HEK293 (cell line): ENCODE measurements around the gene POGZ.

Source experiments
- CTCF ChIA-PET: fragments of 350-600 bp; formaldehyde crosslinking; extraction: SDS; loops from one replicate; lab custom pipeline; 2021; ENCODE audit warnings: antibody characterized with exemption; lab: Yijun Ruan, JAX
- POLR2A ChIA-PET: fragments of 300-600 bp; formaldehyde crosslinking; extraction: SDS; loops from one replicate; lab custom pipeline; 2020; ENCODE audit warnings: antibody characterized with exemption, inconsistent platforms; lab: Yijun Ruan, JAX
- H3K27ac ChIP-seq: fragments of 200-500 bp; sonication (Bioruptor generic); 2 replicates; pipeline ENCODE4 v1.5.1; 2014; ENCODE audit warnings: low read depth, low read length, control low read depth, inconsistent platforms; ENCODE audit errors: extremely low read depth
- H3K36me3 ChIP-seq, 2 experiments: fragments of 200-500 bp in 1 of 2; sonication (Bioruptor generic) in 1 of 2; 1 replicate in 1 of 2; 2 replicates in 1 of 2; pipeline ENCODE4 v1.5.1; 2014 to 2017; ENCODE audit warnings: inconsistent platforms in 2 of 2, low read length in 2 of 2; ENCODE audit not compliant: control insufficient read depth in 2 of 2, insufficient read depth in 1 of 2
- H3K4me1 ChIP-seq: fragments of 200-500 bp; sonication (Bioruptor generic); 2 replicates; pipeline ENCODE4 v1.5.1; 2014; ENCODE audit warnings: mild to moderate bottlenecking, low read length, inconsistent platforms; ENCODE audit not compliant: control insufficient read depth, insufficient read depth
- H3K4me3 ChIP-seq: 2 replicates; pipeline ENCODE4 v1.5.1; 2011; ENCODE audit warnings: low read depth, mild to moderate bottlenecking, control low read depth, low read length, moderate library complexity
- H3K9me3 ChIP-seq: fragments of 200-500 bp; sonication (Bioruptor generic); 2 replicates; pipeline ENCODE4 v1.5.1; 2014; ENCODE audit warnings: low read depth, low read length, inconsistent platforms; ENCODE audit not compliant: control insufficient read depth, insufficient read depth
- EGR2 ChIP-seq: fragments of 450-650 bp; formaldehyde crosslinking; IDR thresholded peaks from 2 replicates; pipeline ENCODE4 v1.5.1; 2016; ENCODE audit warnings: low read depth, missing biosample characterization, missing genetic modification characterization
- FEZF1 ChIP-seq: fragments of 450-650 bp; formaldehyde crosslinking; IDR thresholded peaks from 2 replicates; pipeline ENCODE4 v1.5.1; 2016; ENCODE audit warnings: missing biosample characterization, missing genetic modification characterization
- HOXA7 ChIP-seq: sonication (generic); formaldehyde crosslinking; IDR thresholded peaks from 2 replicates; pipeline ENCODE4 v1.8.1; 2022; ENCODE audit warnings: missing genetic modification reagents, borderline replicate concordance
- HOXD13 ChIP-seq: sonication (generic); formaldehyde crosslinking; IDR thresholded peaks from 2 replicates; pipeline ENCODE4 v1.8.0; 2022; ENCODE audit warnings: missing genetic modification reagents, borderline replicate concordance
- KLF10 ChIP-seq: fragments of 450-650 bp; IDR thresholded peaks from 2 replicates; pipeline ENCODE4 v1.5.1; 2018; ENCODE audit warnings: missing biosample characterization, mild to moderate bottlenecking, missing genetic modification characterization
- OSR2 ChIP-seq: fragments of 450-650 bp; formaldehyde crosslinking; IDR thresholded peaks from 2 replicates; pipeline ENCODE4 v1.5.1; 2016; ENCODE audit warnings: missing biosample characterization, missing genetic modification characterization
- PRDM1 ChIP-seq: fragments of 450-650 bp; formaldehyde crosslinking; IDR thresholded peaks from 2 replicates; pipeline ENCODE4; 2016; ENCODE audit warnings: missing biosample characterization, missing genetic modification characterization
- PRDM10 ChIP-seq: fragments of 450-650 bp; formaldehyde crosslinking; IDR thresholded peaks from 2 replicates; pipeline ENCODE4 v1.5.1; 2016; ENCODE audit warnings: missing biosample characterization, missing genetic modification characterization
- SP7 ChIP-seq: fragments of 450-650 bp; formaldehyde crosslinking; IDR thresholded peaks from 2 replicates; pipeline ENCODE4 v1.5.1; 2016; ENCODE audit warnings: missing biosample characterization, missing genetic modification characterization
- WT1 ChIP-seq: fragments of 450-650 bp; formaldehyde crosslinking; IDR thresholded peaks from 2 replicates; pipeline ENCODE4 v1.5.1; 2016; ENCODE audit warnings: missing biosample characterization, missing genetic modification characterization
- ZNF16 ChIP-seq: fragments of 450-650 bp; formaldehyde crosslinking; IDR thresholded peaks from 2 replicates; pipeline ENCODE4 v1.5.1; 2016; ENCODE audit warnings: low read depth, missing biosample characterization, missing genetic modification characterization
- ZNF19 ChIP-seq: fragments of 450-650 bp; formaldehyde crosslinking; IDR thresholded peaks from 2 replicates; pipeline ENCODE4; 2016; ENCODE audit warnings: missing biosample characterization, missing genetic modification characterization, low read depth
- ZNF248 ChIP-seq: fragments of 450-650 bp; formaldehyde crosslinking; IDR thresholded peaks from 2 replicates; pipeline ENCODE4 v1.5.1; 2017; ENCODE audit warnings: missing biosample characterization, missing genetic modification characterization
- ZNF280D ChIP-seq: fragments of 450-650 bp; formaldehyde crosslinking; IDR thresholded peaks from 2 replicates; pipeline ENCODE4 v1.5.1; 2016; ENCODE audit warnings: missing biosample characterization, missing genetic modification characterization
- ZNF335 ChIP-seq: fragments of 450-650 bp; formaldehyde crosslinking; conservative IDR thresholded peaks from 2 replicates; pipeline ENCODE4 v1.5.1; 2016; ENCODE audit warnings: missing biosample characterization, missing genetic modification characterization
- ZNF404 ChIP-seq: fragments of 450-650 bp; formaldehyde crosslinking; IDR thresholded peaks from 2 replicates; pipeline ENCODE4 v1.5.1; 2017; ENCODE audit warnings: missing biosample characterization, missing genetic modification characterization
- ZNF426 ChIP-seq: fragments of 450-650 bp; formaldehyde crosslinking; IDR thresholded peaks from 2 replicates; pipeline ENCODE4 v1.5.1; 2017; ENCODE audit warnings: missing biosample characterization, missing genetic modification characterization, mild to moderate bottlenecking, inconsistent platforms, moderate library complexity
- ZNF510 ChIP-seq: fragments of 450-650 bp; formaldehyde crosslinking; IDR thresholded peaks from 2 replicates; pipeline ENCODE4 v1.5.1; 2018; ENCODE audit warnings: mild to moderate bottlenecking, missing genetic modification characterization, missing biosample characterization; ENCODE audit not compliant: insufficient replicate concordance
- ZNF585B ChIP-seq: fragments of 450-650 bp; formaldehyde crosslinking; IDR thresholded peaks from 2 replicates; pipeline ENCODE4 v1.5.1; 2016; ENCODE audit warnings: missing biosample characterization, missing genetic modification characterization
- ZNF658 ChIP-seq: fragments of 450-650 bp; formaldehyde crosslinking; IDR thresholded peaks from 2 replicates; pipeline ENCODE4; 2016; ENCODE audit warnings: missing biosample characterization, missing genetic modification characterization
- ZNF747 ChIP-seq: fragments of 450-650 bp; formaldehyde crosslinking; IDR thresholded peaks from 2 replicates; pipeline ENCODE4 v1.5.1; 2016; ENCODE audit warnings: missing biosample characterization, missing genetic modification characterization
- TF ChIP-seq, protein P1 (sequence below): fragments of 450-650 bp; formaldehyde crosslinking; conservative IDR thresholded peaks from 2 replicates; pipeline ENCODE4 v1.5.1; 2016; ENCODE audit warnings: low read depth, missing biosample characterization, missing genetic modification characterization

Gene POGZ

GRCh38 chr1:151504759-151505158 is 45.5 kb upstream of the POGZ start:
- Histone ChIP-seq H3K27ac (no peak overlapping the region), H3K9me3 (no peaks in the 10 kb centered on the region), H3K4me1 (no peaks in the 10 kb centered on the region), H3K4me3 (no peak overlapping the region), H3K36me3 (no peaks in the 10 kb centered on the region)
- CTCF ChIA-PET, result interaction anchor here (0.6 to 1.2 kb wide), 4 partner anchors 30 to 246 kb away, joined by 3 read pairs; partner anchors contain the start of gene PSMB4
- TF ChIP-seq SP7 (tag by site-specific recombination) (peak; percentile 99), ZNF335 (tag by site-specific recombination) (peak; percentile 50; the same call in 1 of the 2 replicates), HOXD13 (no peak), PRDM1 (tag by site-specific recombination) (0 out of 2 replicates have a peak, but pooled peaks have one; percentile 16), FEZF1 (tag by site-specific recombination) (peak; percentile 33; the same call in 1 of the 2 replicates), ZNF404 (no peak)
- POLR2A ChIA-PET, result interaction anchor here (0.9 to 2.5 kb wide), 2 partner anchors 10 to 35 kb away, joined by 7 read pairs; partner anchors contain the start of gene TUFT1

GRCh38 chr1:151504252-151504651 is 45.0 kb upstream of the POGZ start:
- Histone ChIP-seq H3K4me3 (no peak overlapping the region), H3K27ac (no peak overlapping the region), H3K4me1 (no peaks in the 10 kb centered on the region)
- TF ChIP-seq OSR2 (tag by site-specific recombination) (no peak), ZNF510 (tag by site-specific recombination) (no peak), HOXA7 (no peak), ZNF747 (no peak), ZNF19 (tag by site-specific recombination) (no peak), PRDM10 (no peak), ZNF585B (tag by site-specific recombination) (no peak), KLF10 (no peak), ZNF16 (tag by site-specific recombination) (no peak), EGR2 (no peak), WT1 (tag by site-specific recombination) (no peak), ZNF426 (no peak), ZNF658 (tag by site-specific recombination) (no peak), HOXD13 (no peak), ZNF280D (tag by site-specific recombination) (no peak), ZNF248 (tag by site-specific recombination) (no peak)
- TF ChIP-seq, protein P1, sequence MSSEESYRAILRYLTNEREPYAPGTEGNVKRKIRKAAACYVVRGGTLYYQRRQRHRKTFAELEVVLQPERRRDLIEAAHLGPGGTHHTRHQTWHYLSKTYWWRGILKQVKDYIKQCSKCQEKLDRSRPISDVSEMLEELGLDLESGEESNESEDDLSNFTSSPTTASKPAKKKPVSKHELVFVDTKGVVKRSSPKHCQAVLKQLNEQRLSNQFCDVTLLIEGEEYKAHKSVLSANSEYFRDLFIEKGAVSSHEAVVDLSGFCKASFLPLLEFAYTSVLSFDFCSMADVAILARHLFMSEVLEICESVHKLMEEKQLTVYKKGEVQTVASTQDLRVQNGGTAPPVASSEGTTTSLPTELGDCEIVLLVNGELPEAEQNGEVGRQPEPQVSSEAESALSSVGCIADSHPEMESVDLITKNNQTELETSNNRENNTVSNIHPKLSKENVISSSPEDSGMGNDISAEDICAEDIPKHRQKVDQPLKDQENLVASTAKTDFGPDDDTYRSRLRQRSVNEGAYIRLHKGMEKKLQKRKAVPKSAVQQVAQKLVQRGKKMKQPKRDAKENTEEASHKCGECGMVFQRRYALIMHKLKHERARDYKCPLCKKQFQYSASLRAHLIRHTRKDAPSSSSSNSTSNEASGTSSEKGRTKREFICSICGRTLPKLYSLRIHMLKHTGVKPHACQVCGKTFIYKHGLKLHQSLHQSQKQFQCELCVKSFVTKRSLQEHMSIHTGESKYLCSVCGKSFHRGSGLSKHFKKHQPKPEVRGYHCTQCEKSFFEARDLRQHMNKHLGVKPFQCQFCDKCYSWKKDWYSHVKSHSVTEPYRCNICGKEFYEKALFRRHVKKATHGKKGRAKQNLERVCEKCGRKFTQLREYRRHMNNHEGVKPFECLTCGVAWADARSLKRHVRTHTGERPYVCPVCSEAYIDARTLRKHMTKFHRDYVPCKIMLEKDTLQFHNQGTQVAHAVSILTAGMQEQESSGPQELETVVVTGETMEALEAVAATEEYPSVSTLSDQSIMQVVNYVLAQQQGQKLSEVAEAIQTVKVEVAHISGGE (tag by site-specific recombination), result no peak
- TF ChIP-seq, all 188 proteins: peak for 0
- ChIA-PET CTCF (interaction anchor here (0.6 to 1.2 kb wide), 2 partner anchors 60 to 247 kb away, joined by 3 read pairs; no protein-coding TSS in a partner anchor), POLR2A (interaction anchor here (0.9 to 2.5 kb wide), 2 partner anchors 10 to 35 kb away, joined by 7 read pairs; partner anchors contain the start of gene TUFT1)
- no peaks in the 10 kb centered on the region for H3K36me3 ChIP-seq
- no peaks in the 10 kb centered on the region for H3K9me3 ChIP-seq
